H9 (cell line): ENCODE data around the gene FSTL4. TPM values are rescaled to one million over a fixed set of nuclear protein-coding genes. Genes with fewer than 3 reads are reported as not detected.

Experiments used
- DNase-seq: peaks from one replicate; pipeline ENCODE4 v3.0.0-alpha.2; 2017
- H2AFZ ChIP-seq: one replicate; pipeline ENCODE4 v1.6.1; 2013; ENCODE audit warnings: mild to moderate bottlenecking, low read length, control low read depth, moderate library complexity
- H2AK5ac ChIP-seq: 2 replicates; pipeline ENCODE4 v1.6.1; 2013; ENCODE audit warnings: low read length, control low read depth, mixed read lengths; ENCODE audit not compliant: insufficient read length
- H2BK120ac ChIP-seq: one replicate; pipeline ENCODE4 v1.6.1; 2013; ENCODE audit warnings: low read depth, mild to moderate bottlenecking, low read length, control low read depth, inconsistent platforms; ENCODE audit not compliant: poor library complexity, severe bottlenecking
- H2BK12ac ChIP-seq: 2 replicates; pipeline ENCODE4 v1.6.1; 2013; ENCODE audit warnings: low read length, control low read depth, mixed read lengths, low read depth; ENCODE audit not compliant: insufficient read length
- H2BK15ac ChIP-seq: 2 replicates; pipeline ENCODE4 v1.6.1; 2013; ENCODE audit warnings: low read depth, low read length, control low read depth
- H2BK20ac ChIP-seq: one replicate; pipeline ENCODE4 v1.6.1; 2013; ENCODE audit warnings: low read depth, mild to moderate bottlenecking, low read length, control low read depth, inconsistent platforms; ENCODE audit not compliant: poor library complexity, severe bottlenecking
- H2BK5ac ChIP-seq: 2 replicates; pipeline ENCODE4 v1.6.1; 2013; ENCODE audit warnings: low read length, control low read depth, mixed read lengths; ENCODE audit not compliant: insufficient read length
- H3K14ac ChIP-seq: 2 replicates; pipeline ENCODE4 v1.6.1; 2013; ENCODE audit warnings: low read length, control low read depth; ENCODE audit not compliant: insufficient read depth
- H3K18ac ChIP-seq: 2 replicates; pipeline ENCODE4 v1.6.1; 2013; ENCODE audit warnings: low read depth, mild to moderate bottlenecking, mixed read lengths, low read length, control low read depth; ENCODE audit not compliant: insufficient read length
- H3K23ac ChIP-seq: 2 replicates; pipeline ENCODE4 v1.6.1; 2013; ENCODE audit warnings: low read length, control low read depth, mixed read lengths, low read depth; ENCODE audit not compliant: insufficient read length
- H3K23me2 ChIP-seq: 2 replicates; pipeline ENCODE4 v1.6.1; 2013; ENCODE audit warnings: low read depth, mild to moderate bottlenecking, mixed read lengths, low read length, control low read depth; ENCODE audit not compliant: insufficient read length, poor library complexity, severe bottlenecking
- H3K27ac ChIP-seq: 2 replicates; pipeline ENCODE4 v1.5.1; 2013; ENCODE audit warnings: low read length, control low read depth, mixed read lengths, low read depth; ENCODE audit not compliant: insufficient read length
- H3K27me3 ChIP-seq: 2 replicates; pipeline ENCODE4 v1.6.1; 2013; ENCODE audit warnings: low read length, control low read depth, inconsistent platforms; ENCODE audit not compliant: insufficient read depth
- H3K4ac ChIP-seq: 2 replicates; pipeline ENCODE4 v1.6.1; 2013; ENCODE audit warnings: low read depth, mild to moderate bottlenecking, control low read depth, inconsistent platforms, low read length, moderate library complexity
- H3K4me1 ChIP-seq: 2 replicates; pipeline ENCODE4 v1.6.1; 2013; ENCODE audit warnings: low read length, control low read depth, inconsistent platforms; ENCODE audit not compliant: insufficient read depth
- H3K4me2 ChIP-seq: 2 replicates; pipeline ENCODE4 v1.6.1; 2013; ENCODE audit warnings: low read length, control low read depth, mixed read lengths; ENCODE audit not compliant: insufficient read length, insufficient read depth
- H3K56ac ChIP-seq: 2 replicates; pipeline ENCODE4 v1.6.1; 2013; ENCODE audit warnings: low read depth, mild to moderate bottlenecking, mixed read lengths, low read length, control low read depth; ENCODE audit not compliant: insufficient read length
- H3K79me1 ChIP-seq: 2 replicates; pipeline ENCODE4 v1.6.1; 2013; ENCODE audit warnings: low read depth, mild to moderate bottlenecking, moderate library complexity, low read length, control low read depth, inconsistent platforms; ENCODE audit not compliant: insufficient read depth, poor library complexity, severe bottlenecking
- H3K79me2 ChIP-seq: 2 replicates; pipeline ENCODE4 v1.6.1; 2013; ENCODE audit warnings: low read length, control low read depth, inconsistent platforms; ENCODE audit not compliant: insufficient read depth
- H3K9ac ChIP-seq: 2 replicates; pipeline ENCODE4 v1.6.1; 2013; ENCODE audit warnings: low read length, control low read depth, mixed read lengths; ENCODE audit not compliant: insufficient read length; ENCODE audit errors: extremely low read depth
- H3K9me3 ChIP-seq: one replicate; pipeline ENCODE4 v1.6.1; 2013; ENCODE audit warnings: low read depth, low read length, inconsistent platforms; ENCODE audit not compliant: control insufficient read depth
- H3T11ph ChIP-seq: one replicate; pipeline ENCODE4 v1.6.1; 2013; ENCODE audit warnings: mild to moderate bottlenecking, low read length, control low read depth, inconsistent platforms
- H4K20me1 ChIP-seq: one replicate; pipeline ENCODE4 v1.6.1; 2013; ENCODE audit not compliant: control insufficient read depth, insufficient read length, insufficient read depth
- H4K5ac ChIP-seq: 2 replicates; pipeline ENCODE4 v1.6.1; 2013; ENCODE audit warnings: low read depth, mild to moderate bottlenecking, mixed read lengths, low read length, control low read depth; ENCODE audit not compliant: insufficient read length
- H4K8ac ChIP-seq: replicated peaks from 2 replicates; pipeline ENCODE4 v1.6.1; 2013; ENCODE audit warnings: low read length, control low read depth, mixed read lengths, low read depth; ENCODE audit not compliant: insufficient read length
- H4K91ac ChIP-seq: 2 replicates; pipeline ENCODE4 v1.6.1; 2013; ENCODE audit warnings: low read depth, mild to moderate bottlenecking, moderate library complexity, mixed read lengths, low read length, control low read depth; ENCODE audit not compliant: insufficient read length
- H3K27ac Mint-ChIP-seq, 3 experiments: 2 replicates in 2 of 3; 3 replicates in 1 of 3; pipeline ENCODE4 v1.8.0; 2020 to 2021; ENCODE audit warnings: mixed read lengths in 3 of 3, mild to moderate bottlenecking in 1 of 3, moderate library complexity in 1 of 3
- H3K27me3 Mint-ChIP-seq: 2 replicates; pipeline ENCODE4 v1.8.0; 2021; ENCODE audit warnings: low read depth, mild to moderate bottlenecking, moderate library complexity, mixed read lengths
- H3K36me3 Mint-ChIP-seq, 3 experiments: 2 replicates in 2 of 3; 3 replicates in 1 of 3; pipeline ENCODE4 v1.8.0; 2020 to 2021; ENCODE audit warnings: low read depth in 3 of 3, mixed read lengths in 3 of 3; ENCODE audit not compliant: insufficient read depth in 1 of 3
- H3K4me1 Mint-ChIP-seq, 2 experiments: 2 replicates each; pipeline ENCODE4 v1.8.0; 2020; ENCODE audit warnings: mixed read lengths in 2 of 2
- H3K4me3 Mint-ChIP-seq, 2 experiments: 2 replicates in 1 of 2; 3 replicates in 1 of 2; pipeline ENCODE4 v1.8.0; 2020 to 2021; ENCODE audit warnings: mild to moderate bottlenecking in 2 of 2, mixed read lengths in 2 of 2, moderate library complexity in 1 of 2
- H3K9me3 Mint-ChIP-seq, 2 experiments: 2 replicates in 1 of 2; 3 replicates in 1 of 2; pipeline ENCODE4 v1.8.0; 2020; ENCODE audit warnings: mild to moderate bottlenecking in 2 of 2, mixed read lengths in 2 of 2, moderate library complexity in 1 of 2
- CTCF ChIP-seq: fragments of 200-600 bp; sonication (generic); conservative IDR thresholded peaks from 3 replicates; pipeline ENCODE4 v1.8.0; 2021; ENCODE audit warnings: antibody characterized with exemption, mild to moderate bottlenecking
- WGBS: extraction: QIAGEN DNeasy Blood & Tissue Kit; methylation state at CpG from one replicate; pipeline ENCODE4 v1.1.7; 2013; ENCODE audit warnings: missing lambda C conversion rate, low lambda C conversion rate, mixed read lengths; ENCODE audit not compliant: insufficient read length; ENCODE audit errors: extremely low coverage; 5-methylcytosine and 5-hydroxymethylcytosine counted together
- total RNA-seq: library from RNA; stranded (reverse); gene quantifications from 2 replicates; pipeline ENCODE4 v1.2.1, GENCODE V29; 2021

FSTL4 gene
- total RNA-seq, 1 experiment from 2014 or later, result 5.7 TPM

DNA sequence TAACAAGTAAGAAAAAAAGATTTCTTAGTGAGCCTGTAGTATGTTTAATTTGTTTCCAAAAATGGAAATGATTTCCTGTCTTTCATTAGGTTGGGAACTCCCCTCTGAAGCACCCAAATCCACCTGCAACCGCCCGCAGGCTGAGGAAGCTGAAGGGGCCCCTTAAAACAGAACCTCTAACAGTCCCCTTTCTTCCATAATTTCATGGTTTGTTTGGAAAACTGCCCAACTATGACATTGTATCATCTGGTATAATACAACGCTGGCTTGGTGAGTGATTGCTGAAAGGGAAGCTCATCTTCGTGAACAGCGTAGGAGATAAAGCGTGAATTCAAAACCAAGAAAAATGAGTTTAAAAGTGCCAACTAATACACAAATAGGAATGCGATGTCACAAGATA is 215.5 kb downstream of the FSTL4 start:
- peaks cover 1% of the 10 kb centered on the region; the same call in 1 of the 2 replicates for H3K27me3 Mint-ChIP-seq
- DNase-seq, result no peak
- Histone ChIP-seq H3K9me3 (no peaks in the 10 kb centered on the region), H2AFZ (no peak overlapping the region), H3K79me2 (no peaks in the 10 kb centered on the region), H4K5ac (no peak overlapping the region), H2BK5ac (no peak overlapping the region), H3K4me2 (no peak overlapping the region), H3K56ac (no peak overlapping the region), H3K4me1 (no peaks in the 10 kb centered on the region; the same call in none of the 2 replicates), H3K23ac (no peak overlapping the region), H2BK15ac (no peak overlapping the region), H2BK12ac (no peak overlapping the region), H4K20me1 (no peaks in the 10 kb centered on the region), H3T11ph (no peak overlapping the region), H3K27ac (no peak overlapping the region), H3K18ac (no peak overlapping the region), H3K79me1 (no peaks in the 10 kb centered on the region), H3K27me3 (no peaks in the 10 kb centered on the region), H4K8ac (no peak overlapping the region), H4K91ac (no peak overlapping the region), H3K14ac (no peak overlapping the region), H2AK5ac (no peak overlapping the region), H2BK20ac (no peak overlapping the region), H3K4ac (no peak overlapping the region), H3K23me2 (no peaks in the 10 kb centered on the region), H2BK120ac (no peak overlapping the region), H3K9ac (no peak overlapping the region)
- no peak overlapping the region for H3K4me3 Mint-ChIP-seq
- peak overlapping the region in 1 of 3 experiments; percentile 34; a peak in 2 of 7 replicates for H3K27ac Mint-ChIP-seq
- H3K36me3 Mint-ChIP-seq, result peaks cover 3 to 11% (median 7%) of the 10 kb centered on the region in 3 experiments; a peak in 5 of 7 replicates
- peaks cover 5 to 10% of the 10 kb centered on the region in 2 experiments for H3K9me3 Mint-ChIP-seq
- H3K4me1 Mint-ChIP-seq, result peaks cover 32 to 46% of the 10 kb centered on the region in 2 experiments
- TF ChIP-seq CTCF, result no peak
- WGBS, result no CpG with 5 or more reads among the region's 7 CpGs
